HepG2 (cell line): ENCODE measurements around the gene ZMPSTE24. TPM values are rescaled to one million over a fixed set of nuclear protein-coding genes. Genes with fewer than 3 reads are reported as not detected.

Source experiments
- AGO1 ChIP-seq: fragments of 200-400 bp; formaldehyde crosslinking; IDR thresholded peaks from 2 replicates; pipeline ENCODE4 v1.6.1; 2017; ENCODE audit warnings: mild to moderate bottlenecking, low read depth, low read length, moderate library complexity; ENCODE audit not compliant: poor library complexity, severe bottlenecking
- ASH2L ChIP-seq: fragments of 300-600, 200-600 bp; sonication (generic); IDR thresholded peaks from 2 replicates; pipeline ENCODE4 v1.7.0; 2017; ENCODE audit warnings: low read depth, mild to moderate bottlenecking, moderate library complexity, mixed read lengths, low read length; ENCODE audit not compliant: insufficient read length
- DZIP1 ChIP-seq: sonication (generic); formaldehyde crosslinking; IDR thresholded peaks from 2 replicates; pipeline ENCODE4 v1.5.0; 2020; ENCODE audit warnings: mild to moderate bottlenecking, missing genetic modification reagents
- MTERF4 ChIP-seq: sonication (generic); formaldehyde crosslinking; IDR thresholded peaks from 2 replicates; pipeline ENCODE4 v1.8.0; 2023; ENCODE audit warnings: mild to moderate bottlenecking, missing genetic modification reagents
- NONO ChIP-seq, 2 experiments: fragments of 450-650 bp in 1 of 2; sonication (generic) in 1 of 2; formaldehyde crosslinking in 1 of 2; IDR thresholded peaks in 1 of 2; conservative IDR thresholded peaks in 1 of 2; 2 replicates each; pipeline versions ENCODE4 v1.6.1 to v1.8.0; 2017 to 2022; ENCODE audit warnings: mild to moderate bottlenecking in 1 of 2, missing genetic modification reagents in 1 of 2, moderate library complexity in 1 of 2
- NRL ChIP-seq: sonication (generic); formaldehyde crosslinking; IDR thresholded peaks from 2 replicates; pipeline ENCODE4 v1.5.0; 2020; ENCODE audit warnings: missing genetic modification reagents, mild to moderate bottlenecking, moderate library complexity, borderline replicate concordance
- SRY ChIP-seq: sonication (generic); formaldehyde crosslinking; IDR thresholded peaks from 2 replicates; pipeline ENCODE4 v1.8.0; 2022; ENCODE audit warnings: mild to moderate bottlenecking, missing genetic modification reagents
- TARDBP ChIP-seq: sonication (generic); formaldehyde crosslinking; IDR thresholded peaks from 2 replicates; pipeline ENCODE4 v1.8.0; 2022; ENCODE audit warnings: mild to moderate bottlenecking, missing genetic modification reagents
- TCF12 ChIP-seq, 2 experiments: fragments of 450-650 bp in 1 of 2; sonication (generic) in 1 of 2; formaldehyde crosslinking in 1 of 2; IDR thresholded peaks; 2 replicates each; pipeline versions ENCODE4 v1.6.1 to v1.8.0; 2017 to 2022; ENCODE audit warnings: antibody characterized with exemption in 1 of 2, mild to moderate bottlenecking in 1 of 2, missing genetic modification reagents in 1 of 2, moderate library complexity in 1 of 2
- TFAP4 ChIP-seq: sonication (generic); IDR thresholded peaks from 2 replicates; pipeline ENCODE4 v1.6.1; 2016; ENCODE audit warnings: low read depth, borderline replicate concordance
- ZBTB7A ChIP-seq: sonication (generic); formaldehyde crosslinking; IDR thresholded peaks from 2 replicates; pipeline ENCODE4 v1.8.0; 2022; ENCODE audit warnings: mild to moderate bottlenecking, missing genetic modification reagents
- ZNF18 ChIP-seq: sonication (generic); formaldehyde crosslinking; IDR thresholded peaks from 2 replicates; pipeline ENCODE4 v1.8.0; 2022; ENCODE audit warnings: mild to moderate bottlenecking, missing genetic modification reagents; ENCODE audit not compliant: insufficient replicate concordance
- ZNF230 ChIP-seq: sonication (generic); formaldehyde crosslinking; IDR thresholded peaks from 2 replicates; pipeline ENCODE4 v1.4.0; 2020; ENCODE audit warnings: mild to moderate bottlenecking, missing genetic modification reagents
- ZNF589 ChIP-seq: sonication (generic); formaldehyde crosslinking; conservative IDR thresholded peaks from 2 replicates; pipeline ENCODE4 v1.8.0; 2022; ENCODE audit warnings: mild to moderate bottlenecking, moderate library complexity, missing genetic modification reagents
- ZNF652 ChIP-seq: IDR thresholded peaks from 2 replicates; pipeline ENCODE4 v1.6.1; 2016; ENCODE audit warnings: low read depth, borderline replicate concordance
- ZNF710 ChIP-seq: sonication (generic); formaldehyde crosslinking; IDR thresholded peaks from 2 replicates; pipeline ENCODE4 v1.5.0; 2020; ENCODE audit warnings: mild to moderate bottlenecking, missing genetic modification reagents, borderline replicate concordance
- ZNF746 ChIP-seq: sonication (generic); formaldehyde crosslinking; IDR thresholded peaks from 2 replicates; pipeline ENCODE4 v1.8.0; 2022; ENCODE audit warnings: mild to moderate bottlenecking, missing genetic modification reagents
- ZNF790 ChIP-seq: sonication (generic); formaldehyde crosslinking; IDR thresholded peaks from 2 replicates; pipeline ENCODE4 v1.8.0; 2022; ENCODE audit warnings: missing genetic modification reagents, mild to moderate bottlenecking, borderline replicate concordance
- ZNF879 ChIP-seq: sonication (generic); formaldehyde crosslinking; IDR thresholded peaks from 2 replicates; pipeline ENCODE4 v1.8.1; 2023; ENCODE audit warnings: missing genetic modification reagents
- polyA plus RNA-seq, 8 experiments: library from polyadenylated mRNA; depleted of rRNA in 3 of 8; stranded (reverse) in 7 of 8; unstranded in 1 of 8; fragments of >200 nt; fragmentation: Illumina TruSeq in 4 of 8; extraction: Trizol in 4 of 8; gene quantifications; 2 replicates each; pipeline versions ENCODE4 v1.2.1 to v1.2.3, GENCODE V29; 2011 to 2016; ENCODE audit warnings: low read depth in 4 of 8, missing spikeins in 1 of 8, mixed read lengths in 1 of 8; ENCODE audit not compliant: insufficient read depth in 1 of 8
- total RNA-seq, 5 experiments: library from RNA; depleted of rRNA; stranded (reverse); fragments of >200 nt; fragmentation: Illumina TruSeq; extraction: Trizol; gene quantifications; 2 replicates each; pipeline ENCODE4 v1.2.3, GENCODE V29; 2016; ENCODE audit warnings: low read depth in 1 of 5

Gene ZMPSTE24
- total and polyA plus RNA-seq, 2 of the 13 experiments (the other 11 are each of a cell fraction or from before 2014, with no cell fraction given): 13.6 to 60.2 TPM

- no peak for TF ChIP-seq ZNF18 (CRISPR knock-in tag)
- TF ChIP-seq DZIP1 (CRISPR knock-in tag): no peak
- TF ChIP-seq TCF12 (IDR thresholded peaks at IDR 0.05): no peak
- TF ChIP-seq TCF12 (CRISPR knock-in tag; IDR thresholded peaks at IDR 0.05): peak; percentile 16; the same call in 1 of the 2 replicates
- 0 out of 2 replicates have a peak, but pooled peaks have one; percentile 37 for TF ChIP-seq MTERF4 (CRISPR knock-in tag)
- TF ChIP-seq SRY (CRISPR knock-in tag): 0 out of 2 replicates have a peak, but pooled peaks have one; percentile 47
- TF ChIP-seq TARDBP (CRISPR knock-in tag): no peak
- TF ChIP-seq ZNF589 (CRISPR knock-in tag): 0 out of 2 replicates have a peak, but pooled peaks have one; percentile 26
- 0 out of 2 replicates have a peak, but pooled peaks have one; percentile 8 for TF ChIP-seq NRL (CRISPR knock-in tag)
- TF ChIP-seq ZNF652 (CRISPR knock-in tag): peak; percentile 69
- no peak for TF ChIP-seq NONO (IDR thresholded peaks at IDR 0.05)
- TF ChIP-seq NONO (CRISPR knock-in tag; conservative IDR thresholded peaks at IDR 0.05): peak; percentile 13; the same call in 1 of the 2 replicates
- TF ChIP-seq ASH2L: peak; percentile 7
- 0 out of 2 replicates have a peak, but pooled peaks have one; percentile 21 for TF ChIP-seq ZBTB7A
- 0 out of 2 replicates have a peak, but pooled peaks have one; percentile 17 for TF ChIP-seq ZNF790 (CRISPR knock-in tag)
- TF ChIP-seq AGO1: no peak
- TF ChIP-seq ZNF230 (CRISPR knock-in tag): 0 out of 2 replicates have a peak, but pooled peaks have one; percentile 73
- TF ChIP-seq ZNF710 (CRISPR knock-in tag): peak; percentile 45; the same call in 1 of the 2 replicates
- TF ChIP-seq ZNF746: 0 out of 2 replicates have a peak, but pooled peaks have one; percentile 15
- no peak for TF ChIP-seq ZNF879 (CRISPR knock-in tag)
- 0 out of 2 replicates have a peak, but pooled peaks have one; percentile 55 for TF ChIP-seq TFAP4
These were observed 56.7 kb downstream of the ZMPSTE24 start (continued) for GRCh38 chr1:40314721-40315238.
